GM19463 (cell line): Measurements from ENCODE around the gene ORC6.

Experiments
- ATAC-seq: cut with Tn5 transposase; IDR thresholded peaks from one replicate; pipeline ENCODE4 v1.9.1; 2021; ENCODE audit warnings: mild to moderate bottlenecking, moderate library complexity; ENCODE audit not compliant: unreplicated experiment

Gene ORC6

GRCh38 chr16:46730801-46731690 lies 41.6 kb downstream of the ORC6 start:
- no peak for ATAC-seq

- no peak for ATAC-seq
Observed at GRCh38 chr16:46731691-46732555, 42.5 kb downstream of the ORC6 start.

GRCh38 chr16:46732561-46732960 lies 43.1 kb downstream of the ORC6 start:
- ATAC-seq = no peak

- no peak for ATAC-seq
Observed at GRCh38 chr16:46733319-46733830, 43.9 kb downstream of the ORC6 start.

GRCh38 chr16:46736695-46737094 lies 47.2 kb downstream of the ORC6 start:
- ATAC-seq = no peak

GRCh38 chr16:46737621-46738214 lies 48.3 kb downstream of the ORC6 start:
- no peak for ATAC-seq

- no peak for ATAC-seq
Observed at GRCh38 chr16:46739934-46740333, 50.5 kb downstream of the ORC6 start.

GRCh38 chr16:46743232-46743719 lies 53.8 kb downstream of the ORC6 start:
- no peak for ATAC-seq

- ATAC-seq = no peak
Observed at GRCh38 chr16:46745617-46746016, 56.2 kb downstream of the ORC6 start.

GRCh38 chr16:46746821-46747776 lies 57.6 kb downstream of the ORC6 start:
- no peak for ATAC-seq
